Kidney (tissue), 14 donors: ENCODE data around the gene KRT17. TPM values are rescaled to one million over a fixed set of nuclear protein-coding genes. Genes with fewer than 3 reads are reported as not detected.

Experiments
- DNase-seq, 5 donors: peaks; one replicate each; pipeline ENCODE4 v3.0.0-alpha.2; 2013 to 2020
- FAIRE-seq: peaks from 2 replicates; lab custom pipeline; 2012; peaks lifted over from hg19 to GRCh38; lab: Jason Lieb, UNC
- H3K27ac ChIP-seq, 2 donors: one replicate each; pipeline ENCODE4 v1.7.0; 2013; ENCODE audit warnings: low read depth in 2 of 2, low read length in 2 of 2, inconsistent platforms in 1 of 2
- H3K27me3 ChIP-seq: one replicate; pipeline ENCODE4 v1.7.1; 2013; ENCODE audit warnings: low read length, inconsistent platforms; ENCODE audit not compliant: control insufficient read depth, insufficient read depth
- H3K36me3 ChIP-seq, 3 donors: one replicate each; pipeline versions ENCODE4 v1.7.0 to v1.7.1; 2013; ENCODE audit warnings: low read length in 3 of 3, control low read depth in 1 of 3, inconsistent platforms in 1 of 3; ENCODE audit not compliant: insufficient read depth in 3 of 3, control insufficient read depth in 2 of 3
- H3K4me1 ChIP-seq, 3 donors: one replicate each; pipeline versions ENCODE4 v1.7.0 to v1.7.1; 2013; ENCODE audit warnings: low read length in 3 of 3, inconsistent platforms in 1 of 3, low read depth in 1 of 3; ENCODE audit not compliant: control insufficient read depth in 2 of 3, insufficient read depth in 2 of 3
- H3K4me3 ChIP-seq, 3 donors: one replicate each; pipeline versions ENCODE4 v1.7.0 to v1.8.1; 2013; ENCODE audit warnings: low read length in 3 of 3, control low read depth in 1 of 3, inconsistent platforms in 1 of 3
- H3K9ac ChIP-seq, 3 donors: one replicate each; pipeline versions ENCODE4 v1.7.0 to v1.7.1; 2013; ENCODE audit warnings: low read length in 3 of 3, control low read depth in 1 of 3, inconsistent platforms in 1 of 3
- H3K9me3 ChIP-seq, 3 donors: one replicate each; pipeline versions ENCODE4 v1.7.0 to v1.7.1; 2013; ENCODE audit warnings: low read length in 3 of 3, control low read depth in 1 of 3, inconsistent platforms in 1 of 3; ENCODE audit not compliant: control insufficient read depth in 2 of 3, insufficient read depth in 1 of 3
- CTCF ChIP-seq: IDR thresholded peaks from 3 replicates; pipeline ENCODE4 v1.5.1; 2012; ENCODE audit warnings: mild to moderate bottlenecking, moderate library complexity, borderline replicate concordance; ENCODE audit not compliant: insufficient read depth; ENCODE audit errors: extremely low read depth
- intact Hi-C: fragments of 100-400 bp; cut with DNase I; formaldehyde crosslinking; loops from one replicate; pipeline ENCODE4 v1.11.1; 2022
- polyA plus RNA-seq: library from polyadenylated mRNA; stranded (reverse); fragments of 350-450 nt; fragmentation: Illumina TruSeq; extraction: RNeasy Lipid Tissue Mini Kit (QIAGEN cat#74804); gene quantifications from one replicate; pipeline ENCODE4 v1.2.3, GENCODE V29; 2014; ENCODE audit warnings: low read depth, low replicate concordance; ENCODE audit not compliant: insufficient read depth
- total RNA-seq: library from RNA; stranded (reverse); fragmentation: NEBNext Ultra II Directional; extraction: Animal tissue kit (Norgen Biotek cat#: 25700); gene quantifications from one replicate; pipeline ENCODE4 v1.2.1, GENCODE V29; 2021
- donor health status: control.
- donor health status: control.
- donor health status: control.
- donor health status: control.
- donor health status: control.
- donor health status: DM: yes; HTN: yes; CAD: no.
- donor health status: Normal renal cell carcinoma (clear cell type).

Gene KRT17
- total and polyA plus RNA-seq, 2 donors from 2014 or later: 5.5 to 11.1 TPM

GRCh38 chr17:41653421-41653820 is 29.0 kb upstream of the KRT17 start:
- H3K4me3 ChIP-seq: no peak overlapping the region
- peaks cover 0 to 2% (median 0%) of the 10 kb centered on the region in 3 donors for H3K9me3 ChIP-seq
- DNase-seq (no peak), FAIRE-seq (no peak)
- no peaks in the 10 kb centered on the region for H3K36me3 ChIP-seq
- peaks cover 6 to 58% (median 35%) of the 10 kb centered on the region in 3 donors for H3K4me1 ChIP-seq
- H3K27me3 ChIP-seq: no peaks in the 10 kb centered on the region
- H3K9ac ChIP-seq: peak overlapping the region in 1 of 3 donors; percentile 58
- TF ChIP-seq CTCF: no peak
- peak overlapping the region; percentile 94 for H3K27ac ChIP-seq
- intact Hi-C loops: no loop called here

GRCh38 chr17:41652461-41652970 is 28.1 kb upstream of the KRT17 start:
- peak overlapping the region; percentile 22 to 94 for H3K27ac ChIP-seq
- H3K4me1 ChIP-seq: peaks cover 6 to 60% (median 30%) of the 10 kb centered on the region in 3 donors
- FAIRE-seq: no peak
- H3K36me3 ChIP-seq: no peaks in the 10 kb centered on the region
- TF ChIP-seq CTCF: no peak
- H3K27me3 ChIP-seq: no peaks in the 10 kb centered on the region
- DNase-seq: peak in 1 of 5 donors; percentile 70
- H3K9ac ChIP-seq: no peak overlapping the region
- peaks cover 0 to 2% (median 0%) of the 10 kb centered on the region in 3 donors for H3K9me3 ChIP-seq
- intact Hi-C loops: no loop called here
- H3K4me3 ChIP-seq: no peak overlapping the region

DNA sequence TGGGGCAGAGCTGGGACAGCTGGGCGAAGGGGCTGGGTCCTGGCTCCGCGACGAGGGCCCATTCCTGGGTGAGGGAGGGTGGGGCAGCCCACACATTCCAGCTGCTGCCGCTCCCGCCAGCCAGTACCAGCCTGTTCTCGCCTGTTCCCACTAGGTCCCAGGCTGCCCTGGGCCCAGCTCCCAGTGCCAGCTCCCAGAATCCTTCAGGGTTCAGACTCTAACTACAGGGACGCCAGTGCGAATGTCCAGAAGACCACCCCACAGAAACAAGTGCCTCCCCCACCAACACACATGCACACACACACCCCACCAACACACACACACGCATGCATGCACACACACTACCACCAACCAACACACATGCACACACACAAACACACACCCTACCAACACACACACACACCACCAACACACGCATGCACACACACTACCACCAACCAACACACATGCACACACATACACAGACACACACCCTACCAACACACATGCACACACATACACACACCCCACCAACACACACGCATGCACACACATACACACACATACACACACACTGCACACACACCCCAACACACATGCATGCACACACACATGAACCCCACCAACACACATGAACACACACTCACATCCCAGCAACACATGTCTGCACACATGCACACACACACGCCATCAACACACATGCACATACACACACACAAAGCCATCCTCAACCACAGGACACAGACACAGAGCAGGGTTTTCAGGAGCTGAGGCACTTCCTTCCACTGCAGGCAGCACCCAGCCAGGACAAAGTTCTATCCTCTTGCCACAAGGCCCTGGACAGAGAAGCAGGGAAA is 27.5 kb upstream of the KRT17 start:
- no peak for FAIRE-seq

More for the DNA sequence above, 27.5 kb upstream of the KRT17 start:
- no peaks in the 10 kb centered on the region for H3K36me3 ChIP-seq
- H3K27me3 ChIP-seq: no peaks in the 10 kb centered on the region
- intact Hi-C loops: no loop called here
- peak overlapping the region; percentile 71 to 86 for H3K27ac ChIP-seq
- TF ChIP-seq CTCF: no peak
- peaks cover 6 to 56% (median 29%) of the 10 kb centered on the region in 3 donors for H3K4me1 ChIP-seq
- H3K9ac ChIP-seq: peak overlapping the region in 2 of 3 donors; percentile 22 to 45
- DNase-seq: peak in 4 of 5 donors; percentile 76 to 95 (median 81)
- peaks cover 0 to 2% (median 0%) of the 10 kb centered on the region in 3 donors for H3K9me3 ChIP-seq
- no peak overlapping the region for H3K4me3 ChIP-seq
